Mesendoderm (in vitro differentiated cells): Measurements from ENCODE around the gene TMEM132A. TPM values are rescaled to one million over a fixed set of nuclear protein-coding genes. Genes with fewer than 3 reads are reported as not detected.

ENCODE experiments used
- DNase-seq: peaks from one replicate; pipeline ENCODE4 v3.0.0; 2013
- H2AK5ac ChIP-seq: 2 replicates; pipeline ENCODE4 v1.6.1; 2013; ENCODE audit warnings: low read length, inconsistent platforms
- H2BK120ac ChIP-seq: 2 replicates; pipeline ENCODE4 v1.6.1; 2013; ENCODE audit warnings: low read depth, mild to moderate bottlenecking, low read length, moderate library complexity, mixed read lengths
- H2BK15ac ChIP-seq: replicated peaks from 2 replicates; pipeline ENCODE4 v1.6.1; 2013; ENCODE audit warnings: low read depth, mild to moderate bottlenecking, moderate library complexity
- H2BK5ac ChIP-seq: 2 replicates; pipeline ENCODE4 v1.6.1; 2013; ENCODE audit warnings: low read length, inconsistent platforms
- H3K18ac ChIP-seq: 2 replicates; pipeline ENCODE4 v1.6.1; 2013; ENCODE audit warnings: mild to moderate bottlenecking, low read length, mixed read lengths
- H3K23ac ChIP-seq: one replicate; pipeline ENCODE4 v1.6.1; 2013; ENCODE audit warnings: low read length
- H3K27ac ChIP-seq: 2 replicates; pipeline ENCODE4 v1.5.1; 2013; ENCODE audit warnings: low read depth, mild to moderate bottlenecking, inconsistent platforms, low read length, moderate library complexity
- H3K27me3 ChIP-seq: 2 replicates; pipeline ENCODE4 v1.6.1; 2013; ENCODE audit warnings: low read length, control low read depth, mild to moderate bottlenecking, inconsistent platforms; ENCODE audit not compliant: insufficient read depth, poor library complexity
- H3K36me3 ChIP-seq: 2 replicates; pipeline ENCODE4 v1.6.1; 2013; ENCODE audit warnings: low read length, inconsistent platforms; ENCODE audit not compliant: control insufficient read depth, insufficient read depth
- H3K4ac ChIP-seq: one replicate; pipeline ENCODE4 v1.6.1; 2013; ENCODE audit warnings: low read depth, mild to moderate bottlenecking, low read length, moderate library complexity
- H3K4me1 ChIP-seq: 2 replicates; pipeline ENCODE4 v1.6.1; 2013; ENCODE audit warnings: low read depth, low read length, inconsistent platforms; ENCODE audit not compliant: control insufficient read depth
- H3K4me2 ChIP-seq: 2 replicates; pipeline ENCODE4 v1.6.1; 2013; ENCODE audit warnings: low read length
- H3K4me3 ChIP-seq: 2 replicates; pipeline ENCODE4 v1.5.1; 2013; ENCODE audit warnings: mild to moderate bottlenecking, low read length
- H3K56ac ChIP-seq: one replicate; pipeline ENCODE4 v1.6.1; 2013; ENCODE audit warnings: low read length
- H3K79me1 ChIP-seq: 2 replicates; pipeline ENCODE4 v1.6.1; 2013; ENCODE audit warnings: low read length, inconsistent platforms
- H3K79me2 ChIP-seq: 2 replicates; pipeline ENCODE4 v1.6.1; 2013; ENCODE audit warnings: mild to moderate bottlenecking, low read length; ENCODE audit not compliant: control insufficient read depth, insufficient read depth
- H3K9ac ChIP-seq: 2 replicates; pipeline ENCODE4 v1.6.1; 2013; ENCODE audit warnings: low read length, inconsistent platforms
- H4K5ac ChIP-seq: one replicate; pipeline ENCODE4 v1.6.1; 2013; ENCODE audit warnings: low read length
- H4K8ac ChIP-seq: one replicate; pipeline ENCODE4 v1.6.1; 2013; ENCODE audit warnings: low read depth, mild to moderate bottlenecking, control low read depth, low read length, moderate library complexity
- whole genome bisulfite sequencing: extraction: QIAGEN DNeasy Blood & Tissue Kit; methylation state at CpG from one replicate; pipeline ENCODE4 v1.1.7; 2013; ENCODE audit warnings: low lambda C conversion rate, missing lambda C conversion rate; ENCODE audit not compliant: insufficient coverage; ENCODE audit errors: extremely low coverage; 5-methylcytosine and 5-hydroxymethylcytosine counted together
- small RNA-seq: library from polyadenylated mRNA; stranded (forward); fragments of <200 nt; extraction: miRNeasy Mini kit (QIAGEN cat#:217004); gene quantifications from one replicate; pipeline ENCODE3, GENCODE V24; 2013; ENCODE audit not compliant: insufficient read depth

TMEM132A gene

GRCh38 chr11:60985501-60985900 lies 61.2 kb downstream of the TMEM132A start:
- Histone ChIP-seq H3K79me2 (no peaks in the 10 kb centered on the region), H3K18ac (no peak overlapping the region), H2BK120ac (no peak overlapping the region), H3K4me2 (no peak overlapping the region), H3K36me3 (no peaks in the 10 kb centered on the region), H4K8ac (no peak overlapping the region), H3K27me3 (no peaks in the 10 kb centered on the region), H2BK15ac (no peak overlapping the region), H3K9ac (no peak overlapping the region), H2AK5ac (no peak overlapping the region), H3K4me1 (no peaks in the 10 kb centered on the region), H3K79me1 (no peaks in the 10 kb centered on the region), H3K4me3 (no peak overlapping the region), H4K5ac (no peak overlapping the region), H2BK5ac (no peak overlapping the region), H3K27ac (no peak overlapping the region), H3K4ac (no peak overlapping the region), H3K23ac (no peak overlapping the region), H3K56ac (no peak overlapping the region)
- DNase-seq = no peak
- WGBS = no CpG with 5 or more reads among the region's 2 CpGs

- Histone ChIP-seq H3K4me3 (no peak overlapping the region), H3K9ac (no peak overlapping the region), H3K4ac (no peak overlapping the region), H3K79me2 (no peaks in the 10 kb centered on the region), H2BK120ac (no peak overlapping the region), H3K36me3 (no peaks in the 10 kb centered on the region), H2BK15ac (no peak overlapping the region), H3K56ac (no peak overlapping the region), H3K27me3 (no peaks in the 10 kb centered on the region), H3K4me2 (no peak overlapping the region), H3K27ac (no peak overlapping the region), H3K18ac (no peak overlapping the region), H4K8ac (no peak overlapping the region), H2AK5ac (no peak overlapping the region), H3K23ac (no peak overlapping the region), H4K5ac (no peak overlapping the region), H3K4me1 (no peaks in the 10 kb centered on the region), H3K79me1 (no peaks in the 10 kb centered on the region), H2BK5ac (no peak overlapping the region)
- no CpG with 5 or more reads among the region's 17 CpGs for WGBS
- no peak for DNase-seq
Measured at GRCh38 chr11:60985991-60986915, 62.0 kb downstream of the TMEM132A start.

Small RNA genes within 50 kb of the gene (small RNA-seq; reads per million reads assigned to genes)
- gene RNU6-933P = not detected
